ENCODE data around the gene SAMD14.
A peak's percentile ranks its signal among the peaks of the same experiment; 100 is the strongest.
"Not testable (repeated sequence)": the region's sequence is repeated elsewhere in the genome, so short reads cannot be mapped to it uniquely, and the experiment has no call there.

The SAMD14 gene

DNA sequence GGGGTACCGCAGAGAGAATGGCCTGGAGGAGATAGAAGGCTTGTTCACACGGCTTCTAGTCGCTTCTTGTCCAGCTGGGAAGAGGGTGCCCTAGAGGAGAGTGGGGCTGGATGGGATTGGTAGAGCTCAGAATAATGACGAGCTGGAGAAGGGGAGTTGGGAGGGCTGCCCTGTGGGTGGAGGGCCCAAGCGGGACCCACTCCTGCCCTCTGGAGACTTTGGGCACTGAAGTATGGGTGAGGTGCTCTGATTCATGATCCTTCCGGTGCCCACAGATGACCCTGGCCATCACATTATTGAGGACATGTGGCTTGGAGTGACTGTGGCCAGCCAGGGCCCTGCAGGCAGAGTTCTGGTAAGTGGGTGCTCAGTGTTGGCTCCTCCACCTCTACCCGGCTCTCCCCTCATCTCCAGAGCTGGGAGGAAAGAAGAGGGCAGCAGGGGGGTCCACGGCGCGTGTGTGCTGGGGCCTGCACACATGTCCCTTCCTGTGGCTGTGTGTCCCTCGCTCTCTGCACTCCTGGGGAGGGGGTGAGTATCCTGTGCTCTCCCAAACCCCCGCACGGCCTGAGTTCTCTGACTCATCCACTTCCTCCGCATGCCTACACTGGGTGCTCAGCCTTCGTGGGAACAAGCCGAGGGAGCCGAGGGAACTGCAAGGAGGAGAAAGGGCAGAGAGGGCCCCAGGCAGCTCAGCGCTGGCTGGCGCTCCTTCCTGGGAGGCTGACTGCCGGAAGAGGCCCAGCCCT, 65.5 kb downstream of the SAMD14 start:
- 62 to 74% methylated on average over 8 to 10 of the region's 20 CpGs for WGBS, 2 experiments (ENCODE audit: insufficient coverage in 2 of 2)
- Histone ChIP-seq H3K36me3 (ENCODE audit: control insufficient read depth, insufficient read depth, low read length) (peaks cover 31% of the 10 kb centered on the region), H3K27ac (ENCODE audit: low read depth, low read length, severe bottlenecking) (peak overlapping the region; percentile 89), H3K4me3 (ENCODE audit: extremely low read depth, insufficient read depth, low read length, poor library complexity, severe bottlenecking) (no peak overlapping the region), H3K9me3 (ENCODE audit: control insufficient read depth, low read length) (no peaks in the 10 kb centered on the region), H3K4me1 (ENCODE audit: control insufficient read depth, insufficient read depth, low read length, poor library complexity, severe bottlenecking) (peaks cover 69% of the 10 kb centered on the region)

DNA sequence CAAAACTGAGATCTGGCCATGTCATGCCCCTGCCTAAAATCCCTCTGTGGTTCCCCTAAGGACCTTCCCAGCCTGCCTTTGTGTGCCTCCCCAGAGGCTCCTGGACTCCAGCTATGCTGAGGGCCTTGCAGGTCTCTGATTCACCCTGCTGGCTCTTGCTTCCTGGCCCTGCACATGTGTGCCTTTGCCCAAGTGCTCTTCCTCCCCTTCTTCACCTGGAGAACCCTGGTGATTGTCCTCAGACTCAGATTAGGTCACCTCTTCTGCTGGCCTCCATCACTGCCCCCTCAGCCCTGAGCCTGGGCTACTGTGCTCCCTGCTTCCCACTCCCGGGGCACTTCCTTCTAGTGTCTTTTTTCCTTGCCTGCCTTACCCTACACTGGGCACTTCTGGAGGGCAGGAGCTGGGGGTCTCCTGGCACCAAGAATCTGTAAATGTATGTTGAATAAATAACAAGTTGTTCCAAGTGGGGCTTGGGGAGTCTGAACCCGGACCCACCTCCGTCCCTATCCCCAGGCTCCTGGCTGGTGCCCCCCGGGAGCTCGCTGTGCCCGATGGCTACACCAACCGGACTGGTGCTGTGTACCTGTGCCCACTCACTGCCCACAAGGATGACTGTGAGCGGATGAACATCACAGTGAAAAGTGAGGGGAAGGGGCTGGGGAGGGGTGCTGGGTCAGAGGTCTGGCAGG, 66.3 kb downstream of the SAMD14 start:
- 93 to 96% methylated on average over 7 of the region's 8 CpGs for WGBS, 2 experiments (ENCODE audit: insufficient coverage in 2 of 2)
- H3K27ac ChIP-seq (ENCODE audit: low read depth, low read length, severe bottlenecking) = peak overlapping the region; percentile 89

GRCh38 chr17:50062293-50063243, 67.4 kb downstream of the SAMD14 start:
- Histone ChIP-seq H3K4me3 (ENCODE audit: extremely low read depth, insufficient read depth, low read length, poor library complexity, severe bottlenecking) (no peak overlapping the region), H3K4me1 (ENCODE audit: control insufficient read depth, insufficient read depth, low read length, poor library complexity, severe bottlenecking) (peaks cover 87% of the 10 kb centered on the region), H3K36me3 (ENCODE audit: control insufficient read depth, insufficient read depth, low read length) (peaks cover 22% of the 10 kb centered on the region), H3K27ac (ENCODE audit: low read depth, low read length, severe bottlenecking) (no peak overlapping the region), H3K9me3 (ENCODE audit: control insufficient read depth, low read length) (no peaks in the 10 kb centered on the region)
- 80 to 95% methylated on average over 6 to 8 of the region's 10 CpGs for WGBS, 2 experiments (ENCODE audit: insufficient coverage in 2 of 2)

More for the DNA sequence above, 66.3 kb downstream of the SAMD14 start:
- Histone ChIP-seq H3K4me3 (ENCODE audit: extremely low read depth, insufficient read depth, low read length, poor library complexity, severe bottlenecking) (no peak overlapping the region), H3K4me1 (ENCODE audit: control insufficient read depth, insufficient read depth, low read length, poor library complexity, severe bottlenecking) (peaks cover 76% of the 10 kb centered on the region), H3K36me3 (ENCODE audit: control insufficient read depth, insufficient read depth, low read length) (peaks cover 31% of the 10 kb centered on the region), H3K9me3 (ENCODE audit: control insufficient read depth, low read length) (no peaks in the 10 kb centered on the region)

GRCh38 chr17:50061713-50062045, 68.3 kb downstream of the SAMD14 start:
- H3K27ac ChIP-seq (ENCODE audit: low read depth, low read length, severe bottlenecking) = not testable (repeated sequence)

DNA sequence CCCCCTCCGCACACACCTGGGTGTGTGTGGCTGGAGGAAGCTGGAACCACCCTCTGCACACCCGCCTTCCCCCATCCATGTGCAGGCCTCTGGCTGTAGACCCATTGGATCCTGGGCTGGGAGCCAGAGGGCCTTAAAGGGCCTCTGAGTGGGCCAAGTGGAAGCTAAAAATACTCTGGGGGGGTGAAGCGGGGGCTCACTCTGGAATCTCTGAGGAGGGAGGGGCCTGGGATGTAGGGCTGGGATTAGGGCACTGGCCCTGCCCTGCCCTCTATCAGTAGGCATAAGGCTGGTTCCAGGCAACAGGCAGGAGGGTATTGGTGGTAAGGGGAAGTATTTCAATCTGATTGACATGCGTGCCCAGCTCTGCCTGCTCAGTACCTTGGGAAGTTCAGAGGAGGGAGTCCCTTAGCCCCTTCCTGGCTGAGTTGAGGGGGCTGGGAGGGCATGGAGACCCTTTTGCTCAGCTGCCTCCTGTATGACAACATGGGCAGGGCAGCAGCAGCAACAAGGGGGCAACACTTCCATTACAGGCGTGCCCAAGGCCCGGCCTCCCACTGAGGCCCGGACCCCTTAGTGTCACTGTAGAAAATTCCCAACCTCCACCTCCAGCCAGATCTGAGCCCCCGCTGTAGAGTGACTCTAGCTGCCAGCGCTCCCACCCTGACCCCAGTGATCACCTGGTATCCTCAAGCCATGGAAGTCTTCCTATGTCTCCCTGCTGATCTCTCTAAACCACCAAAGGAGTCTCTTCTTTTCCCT, 68.8 kb downstream of the SAMD14 start:
- peaks cover 12% of the 10 kb centered on the region for H3K36me3 ChIP-seq (ENCODE audit: control insufficient read depth, insufficient read depth, low read length)
- WGBS, 2 experiments (ENCODE audit: insufficient coverage in 2 of 2) = 92 to 98% methylated on average over 7 of the region's 9 CpGs
- no peak overlapping the region for H3K27ac ChIP-seq (ENCODE audit: low read depth, low read length, severe bottlenecking)
- peaks cover 85% of the 10 kb centered on the region for H3K4me1 ChIP-seq (ENCODE audit: control insufficient read depth, insufficient read depth, low read length, poor library complexity, severe bottlenecking)
- H3K4me3 ChIP-seq (ENCODE audit: extremely low read depth, insufficient read depth, low read length, poor library complexity, severe bottlenecking) = no peak overlapping the region
- no peaks in the 10 kb centered on the region for H3K9me3 ChIP-seq (ENCODE audit: control insufficient read depth, low read length)

More at GRCh38 chr17:50061713-50062045, 68.3 kb downstream of the SAMD14 start:
- peaks cover 18% of the 10 kb centered on the region for H3K36me3 ChIP-seq (ENCODE audit: control insufficient read depth, insufficient read depth, low read length)
- not testable (repeated sequence) for H3K4me3 ChIP-seq (ENCODE audit: extremely low read depth, insufficient read depth, low read length, poor library complexity, severe bottlenecking); H3K9me3 ChIP-seq (ENCODE audit: control insufficient read depth, low read length)
- peaks cover 90% of the 10 kb centered on the region for H3K4me1 ChIP-seq (ENCODE audit: control insufficient read depth, insufficient read depth, low read length, poor library complexity, severe bottlenecking)
- WGBS, 2 experiments (ENCODE audit: insufficient coverage in 2 of 2) = 93 to 98% methylated on average over 7 to 10 of the region's 10 CpGs

Data from mesodermal cell (in vitro differentiated cells).